ENCODE measurements around the gene C11orf68. TPM values are rescaled to one million over a fixed set of nuclear protein-coding genes. Genes with fewer than 3 reads are reported as not detected.

The C11orf68 gene
- total and polyA plus RNA-seq, 8 donors: 3.1 to 31.3 (median 13.7) TPM

DNA sequence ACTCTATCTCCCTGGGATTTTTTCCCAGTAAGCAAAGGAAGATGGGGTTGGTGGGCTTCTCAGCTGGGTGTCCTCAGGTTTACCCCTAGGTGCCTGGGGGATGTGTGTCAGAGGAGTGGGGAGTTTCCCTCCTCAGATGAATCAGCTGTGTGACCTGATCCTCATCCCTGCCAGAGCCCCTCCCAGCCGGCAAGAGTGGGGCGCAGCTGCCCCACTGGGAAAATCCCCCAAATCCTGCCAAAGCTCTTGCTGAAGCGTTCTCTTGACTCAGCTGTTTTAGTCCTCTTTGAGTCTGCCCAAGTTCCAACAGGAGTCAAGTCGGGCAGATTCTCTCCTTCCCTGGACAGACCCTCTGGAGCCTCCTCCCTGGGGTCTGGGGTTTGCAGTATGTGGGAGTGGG, 6.0 kb downstream of the C11orf68 start:
- WGBS, 5 donors: 25 to 61% (median 51%) methylated on average over 4 of the region's 4 CpGs
- H3K27ac ChIP-seq: peak overlapping the region in 2 of 5 donors; percentile 26 to 29

DNA sequence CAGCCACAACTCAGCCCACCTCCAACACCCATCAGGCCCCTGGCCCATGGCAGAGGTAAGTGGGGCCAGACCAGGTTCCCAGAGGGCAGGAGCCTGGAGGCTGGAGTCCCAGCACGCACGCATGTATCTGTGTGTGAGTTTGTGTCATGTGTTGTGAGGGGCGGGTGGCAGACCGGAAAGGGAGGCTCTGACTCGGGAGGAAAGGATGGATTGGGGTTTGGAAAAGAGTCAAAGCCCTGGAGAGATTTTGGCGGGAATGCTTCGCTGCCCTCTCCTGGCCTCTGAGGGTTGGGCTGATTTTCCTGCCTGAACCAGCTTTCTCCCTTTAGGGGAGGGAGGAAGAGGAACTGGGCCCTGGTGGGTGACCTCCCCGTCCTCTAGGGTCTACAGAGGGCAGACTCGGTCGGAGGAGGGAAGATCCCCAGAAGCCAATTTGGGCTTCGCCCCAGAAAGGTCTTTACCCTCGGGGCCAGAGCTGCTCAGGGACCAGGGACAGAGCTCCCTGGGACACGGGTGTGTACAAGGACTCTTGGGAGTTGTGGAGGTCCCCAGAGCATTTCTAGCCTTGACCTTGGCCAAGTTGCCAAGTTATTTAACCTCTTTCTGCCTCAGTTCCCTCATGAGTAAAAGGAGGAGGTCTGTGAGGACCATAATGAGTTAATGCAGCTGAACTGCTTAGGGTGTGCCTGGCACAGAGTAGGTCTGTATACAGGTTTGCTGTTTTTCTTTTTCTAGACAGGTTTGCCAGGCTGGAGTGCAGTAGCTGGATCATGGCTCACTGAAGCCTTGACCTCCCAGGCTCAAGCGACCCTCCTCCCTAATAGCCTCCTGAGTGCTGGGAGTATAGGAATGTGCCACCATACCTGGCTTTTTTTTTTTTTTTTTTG, 6.9 kb downstream of the C11orf68 start:
- intact Hi-C loops (cut with DNase I; ENCODE audit: low total_unique reads): no loop called here
- no peaks in the 10 kb centered on the region for H3K36me3 ChIP-seq
- no peak overlapping the region for H3K4me3 ChIP-seq
- peak in 1 of 2 donors; percentile 83 for DNase-seq
- 19 to 29% (median 22%) methylated on average over 14 of the region's 14 CpGs for WGBS, 5 donors
- peaks cover 31 to 46% (median 35%) of the 10 kb centered on the region in 4 donors for H3K4me1 ChIP-seq
- no peaks in the 10 kb centered on the region for H3K9me3 ChIP-seq
- TF ChIP-seq EP300 (IDR thresholded peaks at IDR 0.05) (no peak), POLR2AphosphoS5 (IDR thresholded peaks at IDR 0.05) (peak in 2 of 3 donors; percentile 18 to 27)
- TF ChIP-seq, protein P1, sequence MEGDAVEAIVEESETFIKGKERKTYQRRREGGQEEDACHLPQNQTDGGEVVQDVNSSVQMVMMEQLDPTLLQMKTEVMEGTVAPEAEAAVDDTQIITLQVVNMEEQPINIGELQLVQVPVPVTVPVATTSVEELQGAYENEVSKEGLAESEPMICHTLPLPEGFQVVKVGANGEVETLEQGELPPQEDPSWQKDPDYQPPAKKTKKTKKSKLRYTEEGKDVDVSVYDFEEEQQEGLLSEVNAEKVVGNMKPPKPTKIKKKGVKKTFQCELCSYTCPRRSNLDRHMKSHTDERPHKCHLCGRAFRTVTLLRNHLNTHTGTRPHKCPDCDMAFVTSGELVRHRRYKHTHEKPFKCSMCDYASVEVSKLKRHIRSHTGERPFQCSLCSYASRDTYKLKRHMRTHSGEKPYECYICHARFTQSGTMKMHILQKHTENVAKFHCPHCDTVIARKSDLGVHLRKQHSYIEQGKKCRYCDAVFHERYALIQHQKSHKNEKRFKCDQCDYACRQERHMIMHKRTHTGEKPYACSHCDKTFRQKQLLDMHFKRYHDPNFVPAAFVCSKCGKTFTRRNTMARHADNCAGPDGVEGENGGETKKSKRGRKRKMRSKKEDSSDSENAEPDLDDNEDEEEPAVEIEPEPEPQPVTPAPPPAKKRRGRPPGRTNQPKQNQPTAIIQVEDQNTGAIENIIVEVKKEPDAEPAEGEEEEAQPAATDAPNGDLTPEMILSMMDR (IDR thresholded peaks at IDR 0.05): peak in 1 of 7 experiments; percentile 22
- H3K27me3 ChIP-seq: no peaks in the 10 kb centered on the region
- peak overlapping the region; percentile 3 to 68 (median 21) for H3K27ac ChIP-seq

More for the DNA sequence above, 6.0 kb downstream of the C11orf68 start:
- Histone ChIP-seq H3K36me3 (peaks cover 0 to 6% (median 0%) of the 10 kb centered on the region in 4 donors), H3K9me3 (no peaks in the 10 kb centered on the region), H3K4me1 (peaks cover 40 to 55% (median 45%) of the 10 kb centered on the region in 4 donors), H3K27me3 (no peaks in the 10 kb centered on the region), H3K4me3 (no peak overlapping the region)
- peak in 1 of 2 donors; percentile 29 for DNase-seq
- no peak for TF ChIP-seq POLR2AphosphoS5 (IDR thresholded peaks at IDR 0.05)
- no peak for TF ChIP-seq EP300 (IDR thresholded peaks at IDR 0.05)
- TF ChIP-seq POLR2A (IDR thresholded peaks at IDR 0.05): no peak
- TF ChIP-seq, protein P1 (IDR thresholded peaks at IDR 0.05): no peak
- intact Hi-C loops (cut with DNase I; ENCODE audit: low total_unique reads): no loop called here

DNA sequence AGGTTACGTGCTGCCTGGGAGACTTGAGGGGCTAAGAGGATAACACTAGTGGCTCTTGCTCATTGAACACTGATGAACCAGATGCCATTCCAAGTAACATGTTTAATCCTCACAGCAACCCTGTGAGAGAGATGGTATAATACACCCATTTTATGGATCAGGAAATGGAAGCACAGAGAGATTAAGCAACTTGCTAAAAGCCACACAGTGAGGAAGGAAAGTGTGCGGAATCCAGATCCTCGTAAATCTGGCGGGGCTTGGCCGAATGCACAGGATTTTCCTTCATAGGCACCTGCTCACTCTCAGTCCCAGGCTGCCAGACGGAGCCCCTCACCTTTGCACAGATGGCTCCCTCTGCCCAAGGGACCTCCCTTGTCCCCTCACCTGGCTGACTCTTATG, 11.0 kb downstream of the C11orf68 start:
- Histone ChIP-seq H3K27me3 (no peaks in the 10 kb centered on the region), H3K4me3 (no peak overlapping the region), H3K36me3 (no peaks in the 10 kb centered on the region), H3K9me3 (no peaks in the 10 kb centered on the region), H3K27ac (no peak overlapping the region), H3K4me1 (peaks cover 11 to 25% (median 12%) of the 10 kb centered on the region in 4 donors)
- WGBS, 5 donors: 76 to 93% (median 89%) methylated on average over 6 of the region's 6 CpGs
- intact Hi-C loops (cut with DNase I; ENCODE audit: low total_unique reads): no loop called here
- DNase-seq: no peak
- TF ChIP-seq POLR2A (IDR thresholded peaks at IDR 0.05) (no peak), POLR2AphosphoS5 (IDR thresholded peaks at IDR 0.05) (no peak), EP300 (IDR thresholded peaks at IDR 0.05) (no peak)
- TF ChIP-seq, protein P1 (IDR thresholded peaks at IDR 0.05): no peak

DNA sequence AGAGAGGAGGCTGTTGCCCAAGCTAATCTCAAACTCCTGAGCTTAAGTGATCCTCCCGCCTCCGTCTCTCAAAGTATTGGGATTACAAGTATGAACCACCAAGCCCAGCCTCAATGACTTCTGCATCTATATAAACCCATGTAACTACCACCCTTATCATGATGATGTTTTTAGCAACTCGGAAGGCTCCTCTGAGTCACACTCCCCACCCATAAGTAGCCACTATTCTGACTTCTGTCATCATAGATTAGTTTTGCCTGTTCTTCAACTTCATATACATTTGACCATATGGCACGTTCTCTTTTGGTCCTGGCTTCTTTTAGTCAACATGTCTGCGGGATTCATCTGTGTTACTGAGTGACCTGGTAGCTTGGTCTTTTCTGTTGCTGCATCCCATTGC, 12.3 kb downstream of the C11orf68 start:
- TF ChIP-seq POLR2AphosphoS5 (IDR thresholded peaks at IDR 0.05) (no peak), EP300 (IDR thresholded peaks at IDR 0.05) (no peak), POLR2A (IDR thresholded peaks at IDR 0.05) (no peak)
- TF ChIP-seq, protein P1 (IDR thresholded peaks at IDR 0.05): no peak
- Histone ChIP-seq H3K9me3 (no peaks in the 10 kb centered on the region), H3K27ac (no peak overlapping the region), H3K27me3 (no peaks in the 10 kb centered on the region), H3K4me3 (no peak overlapping the region), H3K36me3 (no peaks in the 10 kb centered on the region), H3K4me1 (peaks cover 5 to 12% (median 6%) of the 10 kb centered on the region in 4 donors)
- 76 to 84% (median 81%) methylated on average over 5 of the region's 5 CpGs for whole genome bisulfite sequencing, 5 donors
- no peak for DNase-seq
- intact Hi-C loops (cut with DNase I; ENCODE audit: low total_unique reads): no loop called here

Data from stomach (tissue), 9 donors.